Measurements from ENCODE around the gene ZNF483.

Gene ZNF483

GRCh38 chr9:111525056-111525977 is at the start of gene ZNF483:
ZNF483 (plus strand) TSS chr9:111525179; CDS start chr9:111527396, 2,217 bp downstream.
- no peak for TF ChIP-seq CTCF (IDR thresholded peaks at IDR 0.05; ENCODE audit: insufficient read depth, missing control alignments)
- no peak for FAIRE-seq
- no peak for DNase-seq (ENCODE audit: insufficient read length, low spot score)

- DNase-seq (ENCODE audit: insufficient read length, low spot score) = no peak
- FAIRE-seq = no peak
- no peak for TF ChIP-seq CTCF (IDR thresholded peaks at IDR 0.05; ENCODE audit: insufficient read depth, missing control alignments)
Measured at GRCh38 chr9:111475195-111475594, 49.8 kb upstream of the ZNF483 start.

- FAIRE-seq = no peak
- TF ChIP-seq CTCF (IDR thresholded peaks at IDR 0.05; ENCODE audit: insufficient read depth, missing control alignments) = no peak
- DNase-seq (ENCODE audit: insufficient read length, low spot score) = no peak
Measured at GRCh38 chr9:111477677-111478076, 47.3 kb upstream of the ZNF483 start.

GRCh38 chr9:111481885-111482636 is 42.9 kb upstream of the ZNF483 start:
- DNase-seq (ENCODE audit: insufficient read length, low spot score) (no peak), FAIRE-seq (no peak)
- no peak for TF ChIP-seq CTCF (IDR thresholded peaks at IDR 0.05; ENCODE audit: insufficient read depth, missing control alignments)

GRCh38 chr9:111482694-111483438 is 42.1 kb upstream of the ZNF483 start:
- no peak for FAIRE-seq
- DNase-seq (ENCODE audit: insufficient read length, low spot score) = peak; percentile 32
- no peak for TF ChIP-seq CTCF (IDR thresholded peaks at IDR 0.05; ENCODE audit: insufficient read depth, missing control alignments)

GRCh38 chr9:111483439-111483857 is 41.5 kb upstream of the ZNF483 start:
- FAIRE-seq (no peak), DNase-seq (ENCODE audit: insufficient read length, low spot score) (peak; percentile 47)
- no peak for TF ChIP-seq CTCF (IDR thresholded peaks at IDR 0.05; ENCODE audit: insufficient read depth, missing control alignments)

Measured in D721Med (cell line).